PC-3 (cell line): ENCODE measurements around the gene COL2A1. TPM values are rescaled to one million over a fixed set of nuclear protein-coding genes. Genes with fewer than 3 reads are reported as not detected.

ENCODE experiments used
- ATAC-seq: fragments of 200-7000 bp; cut with Tn5 transposase; 2 replicates; pipeline ENCODE4 v1.9.1; 2020; ENCODE audit warnings: mild to moderate bottlenecking, moderate library complexity
- BruUV-seq: library from RNA; stranded (reverse); fragments of 400-500 nt; replicated peaks from 2 replicates; lab custom pipeline; 2021; lab: Mats Ljungman, UMichigan
- CTCF ChIA-PET: fragments of 300-600 bp; sonication (Branson Sonifier 250); formaldehyde crosslinking; loops from one replicate; lab custom pipeline; 2022; ENCODE audit warnings: antibody characterized with exemption; lab: Charles Lee
- POLR2A ChIA-PET: fragments of 300-600 bp; sonication (Branson Sonifier 250); formaldehyde crosslinking; loops from one replicate; lab custom pipeline; 2022; ENCODE audit warnings: antibody characterized with exemption; ENCODE audit not compliant: unreplicated experiment; lab: Charles Lee
- DNase-seq: peaks from one replicate; pipeline ENCODE4 v3.0.0-alpha.2; 2015
- H2AFZ ChIP-seq: fragments of 300-600 bp; sonication (generic); 2 replicates; pipeline ENCODE4 v1.6.0; 2016; ENCODE audit warnings: antibody characterized with exemption, low read length
- H3F3A ChIP-seq: fragments of 300-600 bp; sonication (generic); one replicate; pipeline ENCODE4 v1.6.0; 2017; ENCODE audit warnings: antibody characterized with exemption, low read length, control low read depth, mild to moderate bottlenecking; ENCODE audit not compliant: unreplicated experiment
- H3K27ac ChIP-seq: fragments of 300-600 bp; sonication (generic); 2 replicates; pipeline ENCODE4 v1.5.1; 2016; ENCODE audit warnings: mild to moderate bottlenecking, low read length
- H3K27me3 ChIP-seq: fragments of 300-600 bp; sonication (generic); 2 replicates; pipeline ENCODE4 v1.6.1; 2016; ENCODE audit warnings: low read length, mixed read lengths
- H3K36me3 ChIP-seq: fragments of 300-600 bp; sonication (generic); 2 replicates; pipeline ENCODE4 v1.6.1; 2016; ENCODE audit warnings: low read depth, mixed run types, low read length, mixed read lengths
- H3K4me1 ChIP-seq: fragments of 300-600 bp; sonication (generic); 2 replicates; pipeline ENCODE4 v1.5.1; 2016; ENCODE audit warnings: low read length; ENCODE audit not compliant: insufficient read depth
- H3K4me2 ChIP-seq: fragments of 300-600 bp; sonication (generic); 2 replicates; pipeline ENCODE4 v1.6.0; 2016; ENCODE audit warnings: low read length
- H3K4me3 ChIP-seq: fragments of 300-600 bp; sonication (generic); 2 replicates; pipeline ENCODE4 v1.5.1; 2016; ENCODE audit warnings: mild to moderate bottlenecking, low read length, mixed read lengths
- H3K79me2 ChIP-seq: fragments of 300-600 bp; sonication (generic); 2 replicates; pipeline ENCODE4 v1.6.1; 2017; ENCODE audit warnings: low read length, mixed read lengths
- H3K9ac ChIP-seq: fragments of 300-600 bp; sonication (generic); 2 replicates; pipeline ENCODE4 v1.6.0; 2016; ENCODE audit warnings: mild to moderate bottlenecking, low read length
- H3K9me2 ChIP-seq: fragments of 300-600 bp; sonication (generic); replicated peaks from 2 replicates; pipeline ENCODE4 v1.6.1; 2016; ENCODE audit warnings: mixed run types, low read length, mixed read lengths
- H3K9me3 ChIP-seq: fragments of 300-600 bp; sonication (generic); 2 replicates; pipeline ENCODE4 v1.6.1; 2016; ENCODE audit warnings: low read length, mixed read lengths
- H4K20me1 ChIP-seq: fragments of 300-600 bp; sonication (generic); 2 replicates; pipeline ENCODE4 v1.6.1; 2016; ENCODE audit warnings: low read length, mixed read lengths
- CTCF ChIP-seq: fragments of 300-600 bp; sonication (generic); conservative IDR thresholded peaks from 2 replicates; pipeline ENCODE4 v1.5.1; 2017; ENCODE audit warnings: antibody characterized with exemption, low read depth, mild to moderate bottlenecking, low read length
- EZH2 ChIP-seq: fragments of 300-600 bp; sonication (generic); IDR thresholded peaks from one replicate; pipeline ENCODE4 v1.6.1; 2017; ENCODE audit warnings: antibody characterized with exemption, mild to moderate bottlenecking, low read length; ENCODE audit not compliant: unreplicated experiment
- EZH2phosphoT487 ChIP-seq: fragments of 300-600 bp; sonication (generic); IDR thresholded peaks from 2 replicates; pipeline ENCODE4 v1.6.1; 2018; ENCODE audit warnings: mild to moderate bottlenecking, antibody characterized with exemption, low read length, borderline replicate concordance
- intact Hi-C: fragments of 100-400 bp; cut with micrococcal nuclease; formaldehyde crosslinking; loops from 2 replicates; pipeline ENCODE4 v1.9.0; 2023
- total RNA-seq: library from RNA; depleted of rRNA; stranded (reverse); fragments of >200 nt; gene quantifications from 2 replicates; pipeline ENCODE4 v1.2.3, GENCODE V29; 2014

Gene COL2A1
- total RNA-seq, 1 experiment from 2014 or later = 6.7 TPM

DNA sequence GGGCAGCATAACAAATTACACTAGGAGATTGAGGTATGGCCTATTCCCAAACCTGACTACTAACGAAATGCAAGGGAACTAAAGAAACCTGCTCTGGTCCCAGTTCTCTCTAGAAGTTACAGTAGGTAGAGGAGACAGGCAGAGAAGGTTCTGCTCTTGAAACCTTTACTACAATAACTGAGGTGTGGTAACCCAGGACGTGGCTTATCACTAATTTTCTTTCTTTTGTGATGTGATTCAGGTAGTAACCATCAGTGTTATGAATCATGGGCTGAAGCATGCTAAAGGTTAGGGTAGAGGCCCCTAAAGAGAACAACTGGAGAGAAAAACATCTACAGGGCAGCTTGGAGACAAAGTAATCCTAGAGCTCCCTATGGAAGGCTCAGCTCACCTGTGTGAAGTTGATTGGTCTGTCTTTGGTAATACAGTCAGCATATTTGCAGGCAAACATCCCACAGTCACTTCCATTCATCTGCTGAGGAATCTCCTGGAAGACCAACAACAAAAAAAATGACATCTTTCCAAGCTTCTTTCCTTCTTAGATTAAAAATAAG is 41.8 kb upstream of the COL2A1 start:
- no TSS peak for BruUV-seq
- Histone ChIP-seq H3K27me3 (no peaks in the 10 kb centered on the region), H3K79me2 (no peaks in the 10 kb centered on the region), H3K9ac (no peak overlapping the region), H3K9me3 (no peaks in the 10 kb centered on the region), H3K4me1 (peaks cover 9% of the 10 kb centered on the region; the same call in 1 of the 2 replicates), H4K20me1 (no peaks in the 10 kb centered on the region), H3K27ac (no peak overlapping the region), H2AFZ (no peak overlapping the region), H3F3A (no peaks in the 10 kb centered on the region), H3K4me2 (no peak overlapping the region), H3K9me2 (no peaks in the 10 kb centered on the region), H3K4me3 (no peak overlapping the region), H3K36me3 (peaks cover 34% of the 10 kb centered on the region)
- ChIA-PET POLR2A (no interaction called here), CTCF (no interaction called here)
- intact Hi-C loops = no loop called here
- ATAC-seq (no peak), DNase-seq (peak; percentile 17)
- no peak for TF ChIP-seq EZH2phosphoT487
- TF ChIP-seq EZH2 = no peak
- TF ChIP-seq CTCF = no peak

DNA sequence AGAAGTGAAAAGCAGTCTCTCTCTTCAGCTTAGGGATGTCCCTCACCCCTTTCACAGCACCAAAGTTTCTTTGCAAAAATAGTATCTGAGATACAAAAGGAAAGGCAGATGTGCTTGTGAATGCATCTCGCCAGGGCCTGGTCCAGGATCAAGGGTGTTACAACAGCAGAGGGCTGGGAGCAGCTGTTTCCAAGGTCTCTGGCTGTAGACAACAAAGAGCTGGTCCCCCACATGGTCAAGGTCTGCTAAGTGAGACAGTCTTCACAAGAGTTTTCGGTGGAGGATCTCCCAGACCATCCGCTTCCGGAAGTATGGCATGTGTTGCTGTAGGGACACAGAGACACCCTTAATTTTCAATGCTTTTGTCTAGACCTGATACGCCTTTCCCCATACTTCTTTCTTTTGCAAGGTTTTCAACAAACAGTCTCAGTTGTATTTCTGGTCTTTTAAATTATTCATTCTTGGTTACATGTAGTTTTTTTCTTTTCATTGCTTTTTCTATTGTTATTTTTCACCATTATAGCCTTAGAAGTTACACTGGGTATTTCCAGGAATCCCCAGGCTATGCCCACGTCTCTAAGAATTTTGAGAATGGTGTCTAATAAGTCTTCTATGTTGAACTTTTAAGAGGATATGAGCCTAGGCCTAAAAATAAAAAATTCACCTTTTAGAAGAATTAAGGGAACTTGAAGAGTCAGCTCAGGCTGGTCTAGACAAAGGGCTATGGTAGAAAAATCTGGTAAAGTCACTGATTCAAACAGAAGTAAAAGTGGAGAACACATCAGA is 41.0 kb upstream of the COL2A1 start:
- ChIA-PET POLR2A (no interaction called here), CTCF (no interaction called here)
- no peak for ATAC-seq

More for the DNA sequence above, 41.0 kb upstream of the COL2A1 start:
- intact Hi-C loops = no loop called here
- H4K20me1 ChIP-seq = no peaks in the 10 kb centered on the region
- DNase-seq = no peak
- H3F3A ChIP-seq = no peaks in the 10 kb centered on the region
- H3K27me3 ChIP-seq = no peaks in the 10 kb centered on the region
- peaks cover 9% of the 10 kb centered on the region; the same call in 1 of the 2 replicates for H3K4me1 ChIP-seq
- no peak overlapping the region for H3K4me2 ChIP-seq
- H3K9ac ChIP-seq = no peak overlapping the region
- H3K9me2 ChIP-seq = no peaks in the 10 kb centered on the region
- no peak overlapping the region for H3K4me3 ChIP-seq
- TF ChIP-seq EZH2phosphoT487 (no peak), CTCF (no peak), EZH2 (no peak)
- no peak overlapping the region for H3K27ac ChIP-seq
- H3K79me2 ChIP-seq = no peaks in the 10 kb centered on the region
- H2AFZ ChIP-seq = no peak overlapping the region
- peaks cover 34% of the 10 kb centered on the region for H3K36me3 ChIP-seq
- no peaks in the 10 kb centered on the region for H3K9me3 ChIP-seq
- BruUV-seq = no TSS peak
